ENCODE data around the gene XAF1. TPM values are rescaled to one million over a fixed set of nuclear protein-coding genes. Genes with fewer than 3 reads are reported as not detected.

Gene XAF1
- total RNA-seq, 2 donors from 2014 or later, result 10.4 to 21.8 TPM

Small RNA genes lying within 50 kb of the gene (small RNA-seq; reads per million reads assigned to genes)
- 0 reads per million in 2 donors for gene AC004706.2

Other genes with a start within 250 kb of the XAF1 start
- 1 to 10 TPM; 5.3 to 7.9 TPM for gene PITPNM3, start 199.5 kb upstream of the XAF1 start, total RNA-seq
- gene KIAA0753, start 115.3 kb upstream of the XAF1 start, total RNA-seq, result 10 to 100 TPM; 17.2 to 28.3 TPM
- 100 to 1,000 TPM; 111 to 220 TPM for gene TXNDC17, start 115.0 kb upstream of the XAF1 start, total RNA-seq
- gene MED31, start 104.4 kb upstream of the XAF1 start, total RNA-seq, result 10 to 100 TPM in 1 of 2 donors, 1 to 10 TPM in 1; 8.3 to 10.7 TPM
- 1 to 10 TPM; 3.5 to 6.1 TPM for gene C17orf100, start 104.3 kb upstream of the XAF1 start, total RNA-seq
- gene SLC13A5, start 42.7 kb upstream of the XAF1 start, total RNA-seq, result 1 to 10 TPM; 1.1 to 1.6 TPM
- 1 to 10 TPM; 2.5 to 3.6 TPM for gene FBXO39, start 20.2 kb downstream of the XAF1 start, total RNA-seq
- gene TEKT1, start 75.7 kb downstream of the XAF1 start, total RNA-seq, result 1 to 10 TPM in 1 of 2 donors, not detected in 1; 1.4 TPM
- under 1 TPM; 0.27 to 0.62 TPM for gene ALOX12, start 240.0 kb downstream of the XAF1 start, total RNA-seq

Data from prostate gland (tissue), 2 donors.